Neutrophil (primary cell): Measurements from ENCODE around the gene TJAP1.
"Not testable (repeated sequence)": the region's sequence is repeated elsewhere in the genome, so short reads cannot be mapped to it uniquely, and the experiment has no call there.

Experiments used
- H3K27ac ChIP-seq: fragments of 200-600 bp; sonication (generic); 2 replicates; pipeline ENCODE4 v1.5.1; 2016; ENCODE audit warnings: mild to moderate bottlenecking, moderate library complexity
- H3K27me3 ChIP-seq: fragments of 200-600 bp; sonication (generic); 2 replicates; pipeline ENCODE4 v1.6.0; 2016; ENCODE audit warnings: mild to moderate bottlenecking
- H3K36me3 ChIP-seq: fragments of 200-600 bp; sonication (generic); 2 replicates; pipeline ENCODE4 v1.5.1; 2017
- H3K4me1 ChIP-seq, 2 experiments: fragments of 200-600 bp in 1 of 2; sonication (generic) in 1 of 2; 1 replicate in 1 of 2; 2 replicates in 1 of 2; pipeline versions ENCODE4 v1.5.1 to v1.6.1; 2013 to 2016; ENCODE audit warnings: low read depth in 1 of 2, low read length in 1 of 2, mild to moderate bottlenecking in 1 of 2, moderate library complexity in 1 of 2; ENCODE audit not compliant: control insufficient read depth in 1 of 2, insufficient read depth in 1 of 2
- H3K4me3 ChIP-seq, 2 experiments: fragments of 200-600 bp in 1 of 2; sonication (generic) in 1 of 2; 1 replicate in 1 of 2; 2 replicates in 1 of 2; pipeline ENCODE4 v1.5.1; 2013 to 2016; ENCODE audit warnings: low read depth in 1 of 2, low read length in 1 of 2, mild to moderate bottlenecking in 1 of 2, moderate library complexity in 1 of 2
- H3K9me3 ChIP-seq: fragments of 200-600 bp; sonication (generic); 2 replicates; pipeline ENCODE4 v1.5.1; 2016
- CTCF ChIP-seq: fragments of 200-600 bp; sonication (generic); IDR thresholded peaks from 2 replicates; pipeline ENCODE4 v1.5.1; 2016; ENCODE audit warnings: antibody characterized with exemption

Gene TJAP1

GRCh38 chr6:43459535-43459934 is 17.8 kb upstream of the TJAP1 start:
- H3K36me3 ChIP-seq, result no peaks in the 10 kb centered on the region
- H3K4me1 ChIP-seq, result peaks cover 3 to 15% of the 10 kb centered on the region in 2 experiments
- peaks cover 99% of the 10 kb centered on the region for H3K27me3 ChIP-seq
- no peak for TF ChIP-seq CTCF
- H3K4me3 ChIP-seq, result no peak overlapping the region
- H3K9me3 ChIP-seq, result no peaks in the 10 kb centered on the region
- no peak overlapping the region for H3K27ac ChIP-seq

GRCh38 chr6:43460032-43460431 is 17.3 kb upstream of the TJAP1 start:
- Histone ChIP-seq H3K4me3 (no peak overlapping the region), H3K27ac (no peak overlapping the region), H3K27me3 (peaks cover 94% of the 10 kb centered on the region), H3K4me1 (peaks cover 3 to 11% of the 10 kb centered on the region in 2 experiments), H3K36me3 (no peaks in the 10 kb centered on the region), H3K9me3 (no peaks in the 10 kb centered on the region)
- TF ChIP-seq CTCF, result no peak

- Histone ChIP-seq H3K27me3 (peaks cover 85% of the 10 kb centered on the region), H3K9me3 (no peaks in the 10 kb centered on the region), H3K4me3 (no peak overlapping the region), H3K27ac (no peak overlapping the region), H3K36me3 (no peaks in the 10 kb centered on the region), H3K4me1 (no peaks in the 10 kb centered on the region)
- no peak for TF ChIP-seq CTCF
Measured at GRCh38 chr6:43461936-43462335, 15.4 kb upstream of the TJAP1 start.

- H3K9me3 ChIP-seq, result no peaks in the 10 kb centered on the region
- H3K27me3 ChIP-seq, result peaks cover 85% of the 10 kb centered on the region
- H3K27ac ChIP-seq, result no peak overlapping the region
- H3K36me3 ChIP-seq, result no peaks in the 10 kb centered on the region
- no peak overlapping the region for H3K4me3 ChIP-seq
- no peaks in the 10 kb centered on the region for H3K4me1 ChIP-seq
- no peak for TF ChIP-seq CTCF
Measured at GRCh38 chr6:43464337-43464736, 13.0 kb upstream of the TJAP1 start.

GRCh38 chr6:43465948-43466347 is 11.4 kb upstream of the TJAP1 start:
- H3K36me3 ChIP-seq, result no peaks in the 10 kb centered on the region
- peaks cover 73% of the 10 kb centered on the region for H3K27me3 ChIP-seq
- H3K4me3 ChIP-seq, result no peak overlapping the region
- H3K27ac ChIP-seq, result no peak overlapping the region
- no peaks in the 10 kb centered on the region for H3K9me3 ChIP-seq
- TF ChIP-seq CTCF, result no peak
- H3K4me1 ChIP-seq, result no peaks in the 10 kb centered on the region

GRCh38 chr6:43467265-43467664 is 10.1 kb upstream of the TJAP1 start:
- peaks cover 73% of the 10 kb centered on the region for H3K27me3 ChIP-seq
- not testable (repeated sequence) for H3K4me3 ChIP-seq, H3K4me1 ChIP-seq, H3K36me3 ChIP-seq, H3K27ac ChIP-seq, H3K9me3 ChIP-seq
